ENCODE measurements around the gene CAMK1. TPM values are rescaled to one million over a fixed set of nuclear protein-coding genes. Genes with fewer than 3 reads are reported as not detected.
A peak's percentile ranks its signal among the peaks of the same experiment; 100 is the strongest.

CAMK1 gene
- total and polyA plus RNA-seq, 9 of the 15 experiments (the other 6 are each of a cell fraction or from before 2014, with no cell fraction given), result 0.23 to 10.7 (median 6.0) TPM

- Histone ChIP-seq H3K9me3 (replicated peaks; ENCODE audit: control insufficient read depth, insufficient read depth, low read depth, low read length) (no peaks in the 10 kb centered on the region), H3K9ac (ENCODE audit: insufficient read depth in 1 of 2, low read depth in 2 of 2, low read length in 2 of 2) (no peak overlapping the region; a peak in 1 of 4 replicates), H3K79me2 (ENCODE audit: control insufficient read depth, insufficient read depth, low read length) (no peaks in the 10 kb centered on the region), H3K9me1 (ENCODE audit: control insufficient read depth, insufficient read depth, low read length) (no peaks in the 10 kb centered on the region), H3K4me1 (replicated peaks in 1 of 2; ENCODE audit: control insufficient read depth in 2 of 2, insufficient read depth in 2 of 2, low read length in 2 of 2) (peaks cover 33% of the 10 kb centered on the region in 2 experiments), H3K4me3 (no peak overlapping the region), H3K27me3 (ENCODE audit: control insufficient read depth in 2 of 2, insufficient read depth in 2 of 2, low read length in 2 of 2) (no peaks in the 10 kb centered on the region), H4K20me1 (replicated peaks; ENCODE audit: control insufficient read depth, insufficient read depth, low read length) (no peaks in the 10 kb centered on the region), H2AFZ (ENCODE audit: low read depth, low read length) (no peak overlapping the region), H3K36me3 (ENCODE audit: control insufficient read depth, insufficient read depth, low read length) (peaks cover 55% of the 10 kb centered on the region), H3K27ac (ENCODE audit: extremely low read depth, low read depth, low read length) (no peak overlapping the region), H3K4me2 (ENCODE audit: insufficient read depth, low read length) (no peak overlapping the region)
- no peak for ATAC-seq
- intact Hi-C loops (cut with micrococcal nuclease), result loop anchor here (5.0 kb wide), 1 partner anchor 150 kb away; the partner anchor contains the start of gene CRELD1
- ChIA-PET POLR2A (interaction anchor here (0.8 to 3.1 kb wide), 6 partner anchors 8 to 32 kb away, joined by 3 to 21 read pairs (median 6); partner anchors contain the start of genes ARPC4 and OGG1), CTCF (ENCODE audit: low intra/inter-chr PET ratio) (interaction anchor here (0.6 kb wide), 1 partner anchor 1102 kb away, joined by 4 read pairs; no protein-coding TSS in a partner anchor)
- FAIRE-seq, result no peak
- no TSS peak for BruUV-seq (replicated peaks)
- in situ Hi-C loops (cut with MboI), result no loop called here
- no peak for DNase-seq (ENCODE audit: extremely low read depth in 1 of 4, low spot score in 3 of 4)
- WGBS (ENCODE audit: insufficient coverage, low coverage, missing lambda C conversion rate), result 67% methylated on average over 3 of the region's 3 CpGs
- TF ChIP-seq FOSL1 (tag; conservative IDR thresholded peaks at IDR 0.05), result peak; percentile 65; the same call in 1 of the 2 replicates
- TF ChIP-seq TEAD1 (CRISPR knock-in tag; IDR thresholded peaks at IDR 0.05), result no peak
- no peak for TF ChIP-seq ZBTB17 (CRISPR knock-in tag; IDR thresholded peaks at IDR 0.05)
- no peak for TF ChIP-seq GTF2F1 (IDR thresholded peaks at IDR 0.05; ENCODE audit: low read depth, low read length)
- TF ChIP-seq ASH1L (IDR thresholded peaks at IDR 0.05; ENCODE audit: borderline replicate concordance, low read depth, partially characterized antibody), result no peak
- TF ChIP-seq CBFA2T3 (IDR thresholded peaks at IDR 0.05), result peak; percentile 49
- peak; percentile 75; the same call in 1 of the 2 replicates for TF ChIP-seq FOXJ2 (tag; IDR thresholded peaks at IDR 0.05)
- TF ChIP-seq SRSF3 (IDR thresholded peaks at IDR 0.05; ENCODE audit: insufficient read depth, low read length), result no peak
- no peak for TF ChIP-seq MIER1 (IDR thresholded peaks at IDR 0.05; ENCODE audit: low read depth)
- no peak for TF ChIP-seq CLOCK (CRISPR knock-in tag; IDR thresholded peaks at IDR 0.05; ENCODE audit: borderline replicate concordance)
- TF ChIP-seq ZKSCAN1 (IDR thresholded peaks at IDR 0.05; ENCODE audit: low read depth, low read length), result peak; percentile 96
- TF ChIP-seq ZZZ3 (IDR thresholded peaks at IDR 0.05), result no peak
- TF ChIP-seq ARID1B (IDR thresholded peaks at IDR 0.05), result peak; percentile 34; the same call in 1 of the 2 replicates
- 0 out of 2 replicates have a peak, but pooled peaks have one; percentile 9 for TF ChIP-seq CBFA2T2 (conservative IDR thresholded peaks at IDR 0.05)
- TF ChIP-seq ZNF830 (CRISPR knock-in tag; IDR thresholded peaks at IDR 0.05), result no peak
- TF ChIP-seq NCOA2 (IDR thresholded peaks at IDR 0.05; ENCODE audit: partially characterized antibody in 2 of 2), result no peak
- no peak for TF ChIP-seq E2F3 (CRISPR knock-in tag; IDR thresholded peaks at IDR 0.05)
- no peak for TF ChIP-seq ZNF41 (CRISPR knock-in tag; conservative IDR thresholded peaks at IDR 0.05)
Measured at GRCh38 chr3:9781978-9782603, 12.3 kb upstream of the CAMK1 start.
